GM12878 (cell line): ENCODE data around the gene GALNT11. TPM values are rescaled to one million over a fixed set of nuclear protein-coding genes. Genes with fewer than 3 reads are reported as not detected.
A peak's percentile ranks its signal among the peaks of the same experiment; 100 is the strongest.

Source experiments
- ATAC-seq: fragments of 200-7000 bp; cut with Tn5 transposase; 3 replicates; pipeline ENCODE4 v1.9.1; 2020; ENCODE audit warnings: mild to moderate bottlenecking, moderate library complexity
- BruUV-seq: library from RNA; stranded (reverse); fragments of 400-500 nt; replicated peaks from 2 replicates; lab custom pipeline; 2021; lab: Mats Ljungman, UMichigan
- CTCF ChIA-PET: fragments of 300-600 bp; sonication (Branson Sonifier 250); formaldehyde crosslinking; extraction: SDS; loops from one replicate; lab custom pipeline; 2021; ENCODE audit warnings: inconsistent platforms; lab: Yijun Ruan, JAX
- POLR2A ChIA-PET: fragments of 350-600 bp; formaldehyde crosslinking; extraction: SDS; loops from one replicate; lab custom pipeline; 2021; ENCODE audit warnings: inconsistent platforms; lab: Charles Lee
- RAD21 ChIA-PET: fragments of 300-600 bp; sonication (Branson Sonifier 250); formaldehyde crosslinking; loops from one replicate; lab custom pipeline; 2023; ENCODE audit warnings: antibody characterized with exemption; ENCODE audit not compliant: unreplicated experiment; lab: Charles Lee
- SMC1A ChIA-PET: fragments of 300-600 bp; sonication (Branson Sonifier 250); formaldehyde crosslinking; loops from one replicate; lab custom pipeline; 2023; ENCODE audit not compliant: unreplicated experiment, uncharacterized antibody; lab: Charles Lee
- DNase-seq: peaks from one replicate; pipeline ENCODE4 v3.0.0-alpha.2; 2011; ENCODE audit warnings: low read depth, low spot score
- FAIRE-seq: peaks from 3 replicates; lab custom pipeline; 2011; peaks lifted over from hg19 to GRCh38; lab: Jason Lieb, UNC
- H2AFZ ChIP-seq: 2 replicates; pipeline ENCODE4 v1.6.0; 2011; ENCODE audit warnings: low read depth, low read length, control low read depth; ENCODE audit not compliant: control insufficient read depth
- H3K27ac ChIP-seq: 2 replicates; pipeline ENCODE4 v1.5.1; 2011; ENCODE audit warnings: control low read depth; ENCODE audit not compliant: control insufficient read depth, insufficient read depth
- H3K27me3 ChIP-seq, 2 experiments: replicated peaks in 1 of 2; 2 replicates each; pipeline versions ENCODE4 v1.6.0 to v1.6.1; 2011; ENCODE audit warnings: low read length in 1 of 2; ENCODE audit not compliant: control insufficient read depth in 2 of 2, insufficient read depth in 2 of 2
- H3K36me3 ChIP-seq, 2 experiments: 2 replicates each; pipeline ENCODE4 v1.5.1; 2011; ENCODE audit warnings: low read length in 1 of 2; ENCODE audit not compliant: control insufficient read depth in 2 of 2, insufficient read depth in 2 of 2
- H3K4me1 ChIP-seq: 2 replicates; pipeline ENCODE4 v1.6.1; 2011; ENCODE audit warnings: mild to moderate bottlenecking, low read length, moderate library complexity, mixed read lengths; ENCODE audit not compliant: control insufficient read depth, insufficient read depth
- H3K4me2 ChIP-seq: 2 replicates; pipeline ENCODE4 v1.6.0; 2011; ENCODE audit warnings: control low read depth; ENCODE audit not compliant: control insufficient read depth, insufficient read depth
- H3K4me3 ChIP-seq: fragments of 200-600 bp; sonication (generic); 2 replicates; pipeline ENCODE4 v1.5.1; 2016
- H3K79me2 ChIP-seq: 2 replicates; pipeline ENCODE4 v1.6.0; 2011; ENCODE audit warnings: low read length; ENCODE audit not compliant: control insufficient read depth, insufficient read depth
- H3K9ac ChIP-seq: 2 replicates; pipeline ENCODE4 v1.8.0; 2011; ENCODE audit warnings: low read length, control low read depth, mixed read lengths; ENCODE audit not compliant: control insufficient read depth, insufficient read depth
- H3K9me3 ChIP-seq: replicated peaks from 3 replicates; pipeline ENCODE4 v1.5.1; 2011; ENCODE audit warnings: mild to moderate bottlenecking, low read length; ENCODE audit not compliant: control insufficient read depth, insufficient read depth
- H4K20me1 ChIP-seq: 2 replicates; pipeline ENCODE4 v1.6.0; 2011; ENCODE audit not compliant: control insufficient read depth, insufficient read depth
- BRCA1 ChIP-seq: IDR thresholded peaks from 2 replicates; pipeline ENCODE4 v1.6.1; 2011; ENCODE audit warnings: low read depth, low read length, improper control_type of control experiment
- CBX5 ChIP-seq: sonication (generic); IDR thresholded peaks from 2 replicates; pipeline ENCODE4 v1.6.1; 2016; ENCODE audit warnings: low read depth, moderate library complexity, mild to moderate bottlenecking, inconsistent platforms
- EP300 ChIP-seq, 2 experiments: fragments of 150-350 bp in 1 of 2; IDR thresholded peaks; 2 replicates each; pipeline ENCODE4 v1.6.1; 2011 to 2012; ENCODE audit warnings: low read depth in 2 of 2, low read length in 2 of 2, borderline replicate concordance in 1 of 2, improper control_type of control experiment in 1 of 2, inconsistent platforms in 1 of 2; ENCODE audit not compliant: control insufficient read depth in 1 of 2
- PAX5 ChIP-seq: IDR thresholded peaks from 2 replicates; pipeline ENCODE4 v1.6.1; 2011; ENCODE audit warnings: low read depth, low read length, borderline replicate concordance
- RFX5 ChIP-seq: IDR thresholded peaks from 2 replicates; pipeline ENCODE4 v1.6.1; 2011; ENCODE audit warnings: low read depth, low read length, improper control_type of control experiment
- SRF ChIP-seq, 2 experiments: IDR thresholded peaks; 2 replicates each; pipeline ENCODE4 v1.6.1; 2011; ENCODE audit warnings: low read depth in 2 of 2, low read length in 2 of 2, mild to moderate bottlenecking in 1 of 2, moderate library complexity in 1 of 2
- ZNF217 ChIP-seq: fragments of 450-650 bp; IDR thresholded peaks from 2 replicates; pipeline ENCODE4 v1.6.1; 2017; ENCODE audit warnings: antibody characterized with exemption, mild to moderate bottlenecking
- WGBS: methylation state at CpG from one replicate; pipeline ENCODE4 v1.1.6; 2016; ENCODE audit warnings: low lambda C conversion rate; ENCODE audit not compliant: insufficient replicate concordance, insufficient coverage; ENCODE audit errors: missing lambda C conversion rate; 5-methylcytosine and 5-hydroxymethylcytosine counted together
- in situ Hi-C: fragments of 300-500 bp; cut with MboI; formaldehyde crosslinking; loops from 9 replicates; pipeline ENCODE4 v1.14.3; 2018; ENCODE audit warnings: mixed read lengths
- intact Hi-C: fragments of 100-400 bp; cut with micrococcal nuclease; formaldehyde crosslinking; loops from one replicate; pipeline ENCODE4 v1.14.2; 2022; ENCODE audit not compliant: unreplicated experiment
- polyA plus RNA-seq, 11 experiments: library from polyadenylated mRNA; depleted of rRNA in 4 of 11; unstranded in 6 of 11; stranded (reverse) in 5 of 11; fragments of >200 nt; fragmentation: Nextera tagmentation in 4 of 11; fragmentation: Illumina TruSeq in 1 of 11; extraction: Ambion mirVana in 4 of 11; extraction: Trizol in 1 of 11; gene quantifications; 1 replicate in 1 of 11; 2 replicates in 10 of 11; pipeline versions ENCODE4 v1.2.1 to v1.2.3, GENCODE V29; 2011 to 2016; ENCODE audit warnings: inconsistent platforms in 2 of 11, missing spikeins in 2 of 11, low read depth in 1 of 11
- total RNA-seq, 4 experiments: library from RNA; depleted of rRNA in 3 of 4; stranded (reverse); fragments of >200 nt in 3 of 4; fragmentation: Illumina TruSeq in 1 of 4; extraction: Trizol in 1 of 4; gene quantifications; 2 replicates each; pipeline versions ENCODE4 v1.2.1 to v1.2.3, GENCODE V29; 2013 to 2021

The GALNT11 gene
- total and polyA plus RNA-seq, 10 of the 15 experiments (the other 5 are each of a cell fraction or from before 2014, with no cell fraction given), result 2.0 to 9.5 (median 6.4) TPM

GRCh38 chr7:152086513-152086912, 61.0 kb downstream of the GALNT11 start:
- POLR2A ChIA-PET, result no interaction called here
- 55% methylated on average over 1 of the region's 1 CpG for WGBS
- Histone ChIP-seq H3K4me3 (no peak overlapping the region), H3K36me3 (no peaks in the 10 kb centered on the region), H4K20me1 (no peaks in the 10 kb centered on the region), H3K4me1 (no peaks in the 10 kb centered on the region), H3K27ac (no peak overlapping the region), H3K79me2 (no peaks in the 10 kb centered on the region), H3K9me3 (peaks cover 6% of the 10 kb centered on the region; the same call in 2 of the 3 replicates), H3K9ac (no peak overlapping the region), H3K4me2 (no peak overlapping the region), H2AFZ (no peak overlapping the region), H3K27me3 (no peaks in the 10 kb centered on the region)
- CTCF ChIA-PET, result no interaction called here
- no peak for FAIRE-seq
- DNase-seq, result no peak
- intact Hi-C loops, result no loop called here
- in situ Hi-C loops, result no loop called here
- RAD21 ChIA-PET, result no interaction called here
- SMC1A ChIA-PET, result no interaction called here
- BruUV-seq, result no TSS peak
- no peak for ATAC-seq
- no peak for TF ChIP-seq PAX5
- TF ChIP-seq SRF (IDR thresholded peaks at IDR 0.05; ENCODE audit: low read depth in 2 of 2, low read length in 2 of 2), result no peak
- TF ChIP-seq EP300 (IDR thresholded peaks at IDR 0.05; ENCODE audit: borderline replicate concordance in 1 of 2, control insufficient read depth in 1 of 2, low read depth in 2 of 2, low read length in 2 of 2), result no peak

GRCh38 chr7:152089183-152089582, 63.7 kb downstream of the GALNT11 start:
- no peaks in the 10 kb centered on the region for H4K20me1 ChIP-seq
- RAD21 ChIA-PET, result no interaction called here
- intact Hi-C loops, result no loop called here
- no peaks in the 10 kb centered on the region for H3K27me3 ChIP-seq
- over 99% methylated on average over 7 of the region's 7 CpGs for WGBS
- H3K9ac ChIP-seq, result no peak overlapping the region
- CTCF ChIA-PET, result interaction anchor here (0.7 kb wide), 1 partner anchor 506 kb away, joined by 4 read pairs; no protein-coding TSS in a partner anchor
- H3K36me3 ChIP-seq, result no peaks in the 10 kb centered on the region
- no peak overlapping the region for H2AFZ ChIP-seq
- in situ Hi-C loops, result no loop called here
- no peak overlapping the region for H3K27ac ChIP-seq
- SMC1A ChIA-PET, result no interaction called here
- no peaks in the 10 kb centered on the region for H3K4me1 ChIP-seq
- H3K4me3 ChIP-seq, result no peak overlapping the region
- TF ChIP-seq CBX5 (peak; percentile 49; the same call in 1 of the 2 replicates), RFX5 (no peak), ZNF217 (no peak), BRCA1 (no peak)
- H3K4me2 ChIP-seq, result no peak overlapping the region
- no peak for FAIRE-seq
- BruUV-seq, result no TSS peak
- POLR2A ChIA-PET, result no interaction called here
- DNase-seq, result no peak
- no peak for ATAC-seq
- peaks cover 6% of the 10 kb centered on the region; the same call in 2 of the 3 replicates for H3K9me3 ChIP-seq
- H3K79me2 ChIP-seq, result no peaks in the 10 kb centered on the region
